Measurements from ENCODE around the gene SLC25A44. TPM values are rescaled to one million over a fixed set of nuclear protein-coding genes. Genes with fewer than 3 reads are reported as not detected.

Gene SLC25A44
- total and polyA plus RNA-seq, 8 donors, result 4.9 to 9.9 (median 7.1) TPM

DNA sequence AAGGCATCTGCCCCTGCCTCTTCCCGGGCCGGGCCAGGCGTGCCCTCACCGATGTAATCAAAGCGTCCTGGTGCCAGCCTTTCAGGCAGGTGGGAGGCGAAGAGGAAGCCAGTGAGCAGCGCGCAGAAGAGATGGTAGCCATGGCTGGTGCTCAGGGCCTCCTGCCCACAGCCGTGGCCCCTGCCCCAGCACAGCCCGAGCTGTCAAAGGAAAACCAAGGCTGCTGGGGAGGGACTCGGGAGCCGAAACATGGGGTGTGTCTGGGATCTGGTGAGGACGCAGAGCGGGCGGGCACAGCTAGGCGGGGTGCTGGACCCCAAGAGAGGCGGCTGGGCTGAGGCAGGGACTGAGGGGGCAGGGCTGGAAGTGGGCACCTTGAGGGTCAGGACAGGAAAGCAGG lies 50.8 kb downstream of the SLC25A44 start:
- intact Hi-C loops (cut with DNase I; ENCODE audit: low total_unique reads), result no loop called here
- TF ChIP-seq POLR2A (IDR thresholded peaks at IDR 0.05), result no peak
- TF ChIP-seq EP300 (IDR thresholded peaks at IDR 0.05), result no peak
- DNase-seq, result peak in 1 of 2 donors; percentile 14
- 77 to 89% (median 80%) methylated on average over 16 to 17 of the region's 17 CpGs for WGBS, 5 donors
- no peak overlapping the region for H3K4me3 ChIP-seq
- H3K27ac ChIP-seq, result no peak overlapping the region
- H3K9me3 ChIP-seq, result no peaks in the 10 kb centered on the region
- peaks cover 24 to 37% (median 34%) of the 10 kb centered on the region in 4 donors for H3K4me1 ChIP-seq
- H3K36me3 ChIP-seq, result peaks cover 9 to 42% (median 34%) of the 10 kb centered on the region in 4 donors
- H3K27me3 ChIP-seq, result peaks cover 0 to 31% (median 9%) of the 10 kb centered on the region in 3 donors

DNA sequence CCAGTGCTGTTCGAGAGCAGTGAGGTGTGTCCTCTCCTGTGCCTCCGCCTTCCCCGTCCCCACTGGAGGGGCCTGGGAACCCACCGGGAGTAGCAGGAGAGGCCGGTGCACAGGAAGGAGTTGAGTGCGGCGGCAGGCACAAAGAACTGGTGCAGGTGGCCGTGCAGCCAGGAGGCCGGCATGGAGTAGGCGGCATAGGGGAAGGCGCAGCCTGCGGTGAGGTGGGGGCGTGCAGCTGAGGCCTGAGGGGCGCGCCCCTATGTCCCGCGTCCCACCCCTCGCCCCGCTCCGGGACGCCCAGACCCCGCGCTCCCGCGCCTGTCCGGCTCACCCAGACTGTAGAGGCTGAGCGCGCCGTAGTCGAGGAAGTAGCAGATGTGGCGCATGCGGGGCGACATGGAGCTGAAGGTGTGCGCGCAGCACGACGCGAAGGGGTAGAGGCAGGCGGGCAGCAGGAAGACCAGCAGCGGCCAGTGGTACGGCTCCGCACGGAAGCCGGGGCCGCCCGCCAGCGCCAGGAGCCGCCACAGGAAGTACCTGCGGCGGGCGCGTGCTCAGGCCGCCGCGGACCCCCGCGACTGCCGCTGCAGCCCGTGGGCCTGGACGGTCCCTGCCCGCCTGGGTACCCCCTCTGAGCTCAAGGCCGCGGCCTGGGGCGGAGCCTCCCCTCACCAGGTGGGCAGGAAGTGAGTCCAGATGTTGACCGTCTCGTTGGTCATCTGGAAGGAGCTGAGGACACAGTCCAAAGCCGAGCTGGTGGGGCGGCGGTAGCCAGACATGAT lies 51.7 kb downstream of the SLC25A44 start:
- DNase-seq, result peak; percentile 42 to 80
- H3K4me1 ChIP-seq, result peaks cover 24 to 37% (median 34%) of the 10 kb centered on the region in 4 donors
- no peak for TF ChIP-seq POLR2A (IDR thresholded peaks at IDR 0.05)
- TF ChIP-seq EP300 (IDR thresholded peaks at IDR 0.05), result no peak
- no peak for TF ChIP-seq CTCF (IDR thresholded peaks at IDR 0.05)
- TF ChIP-seq POLR2AphosphoS5 (IDR thresholded peaks at IDR 0.05), result no peak
- intact Hi-C loops (cut with DNase I; ENCODE audit: low total_unique reads), result no loop called here
- no peaks in the 10 kb centered on the region for H3K9me3 ChIP-seq
- H3K36me3 ChIP-seq, result peaks cover 10 to 42% (median 34%) of the 10 kb centered on the region in 4 donors
- H3K4me3 ChIP-seq, result peak overlapping the region; percentile 32 to 54 (median 35)
- 2 to 9% (median 4%) methylated on average over 32 to 69 of the region's 69 CpGs for WGBS, 5 donors
- no peak overlapping the region for H3K27ac ChIP-seq
- H3K27me3 ChIP-seq, result peaks cover 0 to 31% (median 9%) of the 10 kb centered on the region in 3 donors

DNA sequence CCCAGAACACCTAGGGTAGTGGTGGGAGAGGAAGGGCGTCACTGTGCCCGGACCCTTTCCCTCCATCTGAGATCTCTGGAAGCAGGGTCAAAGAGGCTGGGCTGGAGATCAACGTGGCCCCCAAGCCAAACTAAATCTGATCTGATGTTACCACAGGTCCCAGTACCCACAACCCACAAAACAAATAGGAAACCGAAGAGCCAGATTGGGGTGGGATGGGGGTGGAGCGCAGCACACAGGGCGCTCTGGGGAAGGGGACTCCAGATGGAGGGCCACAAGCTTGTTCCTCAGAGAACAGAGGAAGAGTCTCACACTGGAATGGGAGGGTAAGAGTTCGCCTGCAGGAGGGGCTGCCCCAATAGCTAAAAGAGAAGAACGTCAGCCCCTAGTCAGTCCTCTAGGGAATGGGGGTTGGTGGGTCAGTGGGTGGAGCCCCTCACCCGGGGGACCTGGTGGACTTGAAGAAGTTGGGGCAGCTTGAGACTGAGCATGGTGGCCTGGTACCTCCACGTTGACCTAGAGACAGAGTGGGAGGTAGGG lies 52.4 kb downstream of the SLC25A44 start:
- 53 to 65% (median 56%) methylated on average over 10 of the region's 10 CpGs for WGBS, 5 donors
- peak overlapping the region in 3 of 4 donors; percentile 34 to 54 (median 36) for H3K4me3 ChIP-seq
- TF ChIP-seq POLR2AphosphoS5 (IDR thresholded peaks at IDR 0.05), result no peak
- TF ChIP-seq EP300 (IDR thresholded peaks at IDR 0.05), result no peak
- TF ChIP-seq POLR2A (IDR thresholded peaks at IDR 0.05), result no peak
- no peak for TF ChIP-seq CTCF (IDR thresholded peaks at IDR 0.05)

GRCh38 chr1:156246781-156247459 lies 53.0 kb downstream of the SLC25A44 start:
- DNase-seq, result peak; percentile 36 to 49
- no peak overlapping the region for H3K4me3 ChIP-seq
- no peaks in the 10 kb centered on the region for H3K9me3 ChIP-seq
- no peak overlapping the region for H3K27ac ChIP-seq
- WGBS, 5 donors, result 44 to 62% (median 47%) methylated on average over 15 to 16 of the region's 16 CpGs
- intact Hi-C loops (cut with DNase I; ENCODE audit: low total_unique reads), result no loop called here
- no peak for TF ChIP-seq CTCF (IDR thresholded peaks at IDR 0.05)
- no peak for TF ChIP-seq POLR2AphosphoS5 (IDR thresholded peaks at IDR 0.05)
- no peak for TF ChIP-seq POLR2A (IDR thresholded peaks at IDR 0.05)
- no peak for TF ChIP-seq EP300 (IDR thresholded peaks at IDR 0.05)
- peaks cover 24 to 37% (median 34%) of the 10 kb centered on the region in 4 donors for H3K4me1 ChIP-seq
- peaks cover 0 to 31% (median 9%) of the 10 kb centered on the region in 3 donors for H3K27me3 ChIP-seq
- peaks cover 23 to 42% (median 34%) of the 10 kb centered on the region in 4 donors for H3K36me3 ChIP-seq

More for the DNA sequence above, 52.4 kb downstream of the SLC25A44 start:
- peaks cover 24 to 37% (median 34%) of the 10 kb centered on the region in 4 donors for H3K4me1 ChIP-seq
- H3K27ac ChIP-seq, result no peak overlapping the region
- peaks cover 17 to 42% (median 34%) of the 10 kb centered on the region in 4 donors for H3K36me3 ChIP-seq
- intact Hi-C loops (cut with DNase I; ENCODE audit: low total_unique reads), result no loop called here
- no peaks in the 10 kb centered on the region for H3K9me3 ChIP-seq
- peak in 1 of 2 donors; percentile 23 for DNase-seq
- peaks cover 0 to 31% (median 9%) of the 10 kb centered on the region in 3 donors for H3K27me3 ChIP-seq

Data from stomach (tissue), 9 donors.